ENCODE results near the gene FGF21.

The FGF21 gene

GRCh38 chr19:48795685-48796070 lies 40.4 kb downstream of the FGF21 start:
- no peak for DNase-seq

GRCh38 chr19:48796298-48797083 lies 41.2 kb downstream of the FGF21 start:
- no peak for DNase-seq

- no peak for DNase-seq
Measured at GRCh38 chr19:48797103-48797502, 41.8 kb downstream of the FGF21 start.

GRCh38 chr19:48798937-48799336 lies 43.6 kb downstream of the FGF21 start:
- DNase-seq = no peak

- DNase-seq = no peak
Measured at GRCh38 chr19:48799358-48800300, 44.3 kb downstream of the FGF21 start.

- DNase-seq = no peak
Measured at GRCh38 chr19:48802623-48803022, 47.3 kb downstream of the FGF21 start.

- no peak for DNase-seq
Measured at GRCh38 chr19:48804496-48804895, 49.2 kb downstream of the FGF21 start.

- no peak for DNase-seq
Measured at GRCh38 chr19:48805452-48805851, 50.1 kb downstream of the FGF21 start.

GRCh38 chr19:48806518-48806817 lies 51.1 kb downstream of the FGF21 start:
- DNase-seq = peak; percentile 43

GRCh38 chr19:48806818-48807589 lies 51.7 kb downstream of the FGF21 start:
- DNase-seq = no peak

- DNase-seq = no peak
Measured at GRCh38 chr19:48807590-48808308, 52.4 kb downstream of the FGF21 start.

All from activated naive CD4-positive, alpha-beta T cell treated with anti-CD3 and anti-CD28 coated beads, Interleukin-2, amount 50 U/mL, for 16 hours (primary cell).